ENCODE measurements around the gene PLPP7. TPM values are rescaled to one million over a fixed set of nuclear protein-coding genes. Genes with fewer than 3 reads are reported as not detected.
"Not testable (repeated sequence)": the region's sequence is repeated elsewhere in the genome, so short reads cannot be mapped to it uniquely, and the experiment has no call there.

Gene PLPP7
- total RNA-seq, 2 experiments from 2014 or later: not detected

- CTCF ChIA-PET: interaction anchor here (0.7 to 5.1 kb wide), 4 partner anchors 65 to 373 kb away, joined by 3 to 126 read pairs (median 18); no protein-coding TSS in a partner anchor
Measured at GRCh38 chr9:131334629-131335367, 45.3 kb downstream of the PLPP7 start.

GRCh38 chr9:131335368-131335755 is 45.8 kb downstream of the PLPP7 start:
- ChIA-PET POLR2A (interaction anchor here (0.9 kb wide), 1 partner anchor 57 kb away, joined by 4 read pairs; no protein-coding TSS in a partner anchor), CTCF (interaction anchor here (0.7 to 5.1 kb wide), 8 partner anchors 12 to 373 kb away, joined by 3 to 126 read pairs (median 7); no protein-coding TSS in a partner anchor)
- DNase-seq: no peak
- H3K36me3 Mint-ChIP-seq (ENCODE audit: low read depth): no peaks in the 10 kb centered on the region
- no peak overlapping the region for H3K27ac Mint-ChIP-seq
- H3K4me1 Mint-ChIP-seq: peaks cover 3% of the 10 kb centered on the region
- no peak overlapping the region for H3K4me3 Mint-ChIP-seq
- no peaks in the 10 kb centered on the region for H3K9me3 Mint-ChIP-seq
- peaks cover 2% of the 10 kb centered on the region for H3K27me3 Mint-ChIP-seq

More at GRCh38 chr9:131334629-131335367, 45.3 kb downstream of the PLPP7 start:
- H3K9me3 Mint-ChIP-seq: no peaks in the 10 kb centered on the region
- no peak overlapping the region for H3K4me3 Mint-ChIP-seq
- no peak for DNase-seq
- POLR2A ChIA-PET: interaction anchor here (0.9 kb wide), 1 partner anchor 56 kb away, joined by 4 read pairs; no protein-coding TSS in a partner anchor
- H3K27me3 Mint-ChIP-seq: peaks cover 2% of the 10 kb centered on the region
- H3K36me3 Mint-ChIP-seq (ENCODE audit: low read depth): no peaks in the 10 kb centered on the region
- peaks cover 3% of the 10 kb centered on the region for H3K4me1 Mint-ChIP-seq
- H3K27ac Mint-ChIP-seq: no peak overlapping the region

- ChIA-PET POLR2A (interaction anchor here (0.9 to 1.7 kb wide), 3 partner anchors 81 to 212 kb away, joined by 5 to 6 read pairs (median 5); partner anchors contain the start of gene NUP214), CTCF (interaction anchor here (0.8 to 5.1 kb wide), 28 partner anchors 10 to 426 kb away, joined by 3 to 126 read pairs (median 4); partner anchors contain the start of genes NUP214 and PLPP7)
- H3K27ac Mint-ChIP-seq: no peak overlapping the region
- H3K9me3 Mint-ChIP-seq: no peaks in the 10 kb centered on the region
- H3K27me3 Mint-ChIP-seq: peaks cover 17% of the 10 kb centered on the region
- H3K4me1 Mint-ChIP-seq: peaks cover 3% of the 10 kb centered on the region
- H3K36me3 Mint-ChIP-seq (ENCODE audit: low read depth): no peaks in the 10 kb centered on the region
- H3K4me3 Mint-ChIP-seq: no peak overlapping the region
- no peak for DNase-seq
Measured at GRCh38 chr9:131337131-131337848, 47.8 kb downstream of the PLPP7 start.

- H3K36me3 Mint-ChIP-seq (ENCODE audit: low read depth); H3K4me3 Mint-ChIP-seq; DNase-seq; H3K27ac Mint-ChIP-seq; H3K9me3 Mint-ChIP-seq; POLR2A ChIA-PET; H3K4me1 Mint-ChIP-seq: not testable (repeated sequence)
- peaks cover 34% of the 10 kb centered on the region for H3K27me3 Mint-ChIP-seq
- CTCF ChIA-PET: interaction anchor here (1.3 kb wide), 1 partner anchor 157 kb away, joined by 4 read pairs; no protein-coding TSS in a partner anchor
Measured at GRCh38 chr9:131339212-131339611, 49.7 kb downstream of the PLPP7 start.

- H3K36me3 Mint-ChIP-seq (ENCODE audit: low read depth); POLR2A ChIA-PET; H3K27ac Mint-ChIP-seq; H3K9me3 Mint-ChIP-seq; DNase-seq; H3K4me3 Mint-ChIP-seq: not testable (repeated sequence)
- Mint-ChIP-seq H3K27me3 (peaks cover 34% of the 10 kb centered on the region), H3K4me1 (peaks cover 12% of the 10 kb centered on the region)
- CTCF ChIA-PET: interaction anchor here (1.6 kb wide), 1 partner anchor 9 kb away, joined by 6 read pairs; no protein-coding TSS in a partner anchor
Measured at GRCh38 chr9:131344931-131345535, 55.5 kb downstream of the PLPP7 start.

- Mint-ChIP-seq H3K27ac (no peak overlapping the region), H3K4me3 (no peak overlapping the region), H3K9me3 (peaks cover 2% of the 10 kb centered on the region), H3K36me3 (ENCODE audit: low read depth) (no peaks in the 10 kb centered on the region), H3K27me3 (peaks cover 20% of the 10 kb centered on the region), H3K4me1 (peaks cover 16% of the 10 kb centered on the region)
- DNase-seq: no peak
- ChIA-PET POLR2A (no interaction called here), CTCF (interaction anchor here (0.6 to 1.3 kb wide), 2 partner anchors 9 to 10 kb away, joined by 3 to 4 read pairs; no protein-coding TSS in a partner anchor)
Measured at GRCh38 chr9:131346559-131346958, 57.0 kb downstream of the PLPP7 start.

GRCh38 chr9:131347376-131348020 is 58.0 kb downstream of the PLPP7 start:
- no peak overlapping the region for H3K4me3 Mint-ChIP-seq
- no peaks in the 10 kb centered on the region for H3K36me3 Mint-ChIP-seq (ENCODE audit: low read depth)
- H3K4me1 Mint-ChIP-seq: peaks cover 16% of the 10 kb centered on the region
- peaks cover 15% of the 10 kb centered on the region for H3K27me3 Mint-ChIP-seq
- ChIA-PET POLR2A (no interaction called here), CTCF (interaction anchor here (0.6 to 1.3 kb wide), 2 partner anchors 10 to 11 kb away, joined by 3 to 4 read pairs; no protein-coding TSS in a partner anchor)
- no peak for DNase-seq
- H3K27ac Mint-ChIP-seq: no peak overlapping the region
- peaks cover 2% of the 10 kb centered on the region for H3K9me3 Mint-ChIP-seq

GRCh38 chr9:131348631-131349521 is 59.4 kb downstream of the PLPP7 start:
- peaks cover 2% of the 10 kb centered on the region for H3K9me3 Mint-ChIP-seq
- DNase-seq: no peak
- H3K27me3 Mint-ChIP-seq: peaks cover 3% of the 10 kb centered on the region
- ChIA-PET CTCF (interaction anchor here (0.8 to 3.4 kb wide), 26 partner anchors 10 to 398 kb away, joined by 3 to 21 read pairs (median 6); no protein-coding TSS in a partner anchor), POLR2A (interaction anchor here (0.7 to 2.6 kb wide), 4 partner anchors 24 to 151 kb away, joined by 3 to 17 read pairs (median 6); no protein-coding TSS in a partner anchor)
- no peak overlapping the region for H3K4me3 Mint-ChIP-seq
- no peaks in the 10 kb centered on the region for H3K36me3 Mint-ChIP-seq (ENCODE audit: low read depth)
- H3K4me1 Mint-ChIP-seq: peaks cover 16% of the 10 kb centered on the region
- H3K27ac Mint-ChIP-seq: no peak overlapping the region

- H3K4me3 Mint-ChIP-seq: no peak overlapping the region
- ChIA-PET CTCF (interaction anchor here (0.8 to 3.4 kb wide), 31 partner anchors 9 to 398 kb away, joined by 3 to 21 read pairs (median 5); no protein-coding TSS in a partner anchor), POLR2A (interaction anchor here (0.7 to 2.6 kb wide), 4 partner anchors 23 to 151 kb away, joined by 3 to 17 read pairs (median 6); no protein-coding TSS in a partner anchor)
- H3K27ac Mint-ChIP-seq: no peak overlapping the region
- no peaks in the 10 kb centered on the region for H3K27me3 Mint-ChIP-seq
- H3K9me3 Mint-ChIP-seq: peaks cover 2% of the 10 kb centered on the region
- H3K36me3 Mint-ChIP-seq (ENCODE audit: low read depth): no peaks in the 10 kb centered on the region
- no peak for DNase-seq
- H3K4me1 Mint-ChIP-seq: peaks cover 16% of the 10 kb centered on the region
Measured at GRCh38 chr9:131349522-131349880, 60.0 kb downstream of the PLPP7 start.

- ChIA-PET POLR2A (interaction anchor here (0.7 to 2.6 kb wide), 4 partner anchors 23 to 150 kb away, joined by 3 to 17 read pairs (median 6); no protein-coding TSS in a partner anchor), CTCF (interaction anchor here (0.7 to 3.4 kb wide), 36 partner anchors 8 to 399 kb away, joined by 3 to 21 read pairs (median 4); no protein-coding TSS in a partner anchor)
- peak; percentile 88 for DNase-seq
- Mint-ChIP-seq H3K27me3 (no peaks in the 10 kb centered on the region), H3K4me1 (peaks cover 15% of the 10 kb centered on the region), H3K9me3 (peaks cover 2% of the 10 kb centered on the region), H3K36me3 (ENCODE audit: low read depth) (no peaks in the 10 kb centered on the region), H3K4me3 (no peak overlapping the region), H3K27ac (peak overlapping the region; percentile 38)
Measured at GRCh38 chr9:131349881-131350563, 60.5 kb downstream of the PLPP7 start.

GRCh38 chr9:131356479-131356878 is 67.0 kb downstream of the PLPP7 start:
- DNase-seq; CTCF ChIA-PET; H3K9me3 Mint-ChIP-seq; H3K36me3 Mint-ChIP-seq (ENCODE audit: low read depth); POLR2A ChIA-PET; H3K4me3 Mint-ChIP-seq; H3K4me1 Mint-ChIP-seq; H3K27ac Mint-ChIP-seq; H3K27me3 Mint-ChIP-seq: not testable (repeated sequence)
